ENCODE measurements around the gene ODAD2. TPM values are rescaled to one million over a fixed set of nuclear protein-coding genes. Genes with fewer than 3 reads are reported as not detected.

Gene ODAD2
- 0.40 and 0.52 TPM in 2 replicates for total RNA-seq
- 0.76 and 0.86 TPM in 2 replicates for polyA plus RNA-seq

- WGBS (ENCODE audit: low lambda C conversion rate, missing lambda C conversion rate), result 3% methylated on average over 18 of the region's 30 CpGs
- H3K27ac ChIP-seq, result peak within 1 kb of the TSS; percentile 0
- no peak for DNase-seq (ENCODE audit: low spot score)
Observed at GRCh38 chr10:27998954-27999275, at the start of gene ODAD2. TSS of gene ODAD2 (minus strand) at chr10:27999079. CDS start at chr10:27995142, 3,937 bp downstream.

GRCh38 chr10:28047061-28047460 lies 48.2 kb upstream of the ODAD2 start:
- Histone ChIP-seq H3K9me2 (replicated peaks; ENCODE audit: insufficient read depth) (no peaks in the 10 kb centered on the region), H4K20me1 (ENCODE audit: insufficient read depth, poor library complexity, severe bottlenecking) (no peaks in the 10 kb centered on the region), H3K9me3 (ENCODE audit: low read depth) (no peaks in the 10 kb centered on the region), H2AFZ (no peak overlapping the region), H3K79me2 (no peaks in the 10 kb centered on the region), H3K36me3 (replicated peaks; ENCODE audit: insufficient read depth, low read depth) (no peaks in the 10 kb centered on the region), H3K4me3 (no peak overlapping the region), H3K4me1 (ENCODE audit: insufficient read depth) (no peaks in the 10 kb centered on the region), H3K27me3 (no peaks in the 10 kb centered on the region), H3K27ac (no peak overlapping the region), H3K4me2 (no peak overlapping the region)
- 70% methylated on average over 4 of the region's 4 CpGs for WGBS (ENCODE audit: low lambda C conversion rate, missing lambda C conversion rate)
- no peak for TF ChIP-seq EZH2phosphoT487 (IDR thresholded peaks at IDR 0.05; ENCODE audit: low read depth, severe bottlenecking, unreplicated experiment)
- TF ChIP-seq EZH2 (IDR thresholded peaks at IDR 0.05; ENCODE audit: borderline replicate concordance), result no peak
- no peak for TF ChIP-seq CTCF (IDR thresholded peaks at IDR 0.05; ENCODE audit: poor library complexity)
- no peak for DNase-seq (ENCODE audit: low spot score)

More at GRCh38 chr10:27998954-27999275, at the start of gene ODAD2:
- no peaks in the 10 kb centered on the region for H3K79me2 ChIP-seq
- H3K9me2 ChIP-seq (replicated peaks; ENCODE audit: insufficient read depth), result no peaks in the 10 kb centered on the region
- TF ChIP-seq CTCF (IDR thresholded peaks at IDR 0.05; ENCODE audit: poor library complexity) (no peak), EZH2 (IDR thresholded peaks at IDR 0.05; ENCODE audit: borderline replicate concordance) (peak; percentile 49), EZH2phosphoT487 (IDR thresholded peaks at IDR 0.05; ENCODE audit: low read depth, severe bottlenecking, unreplicated experiment) (no peak)
- peak within 1 kb of the TSS; percentile 76 for H2AFZ ChIP-seq
- H3K4me2 ChIP-seq, result peak within 1 kb of the TSS; percentile 90
- no peaks in the 10 kb centered on the region for H3K9me3 ChIP-seq (ENCODE audit: low read depth)
- no peaks in the 10 kb centered on the region for H4K20me1 ChIP-seq (ENCODE audit: insufficient read depth, poor library complexity, severe bottlenecking)
- H3K4me1 ChIP-seq (ENCODE audit: insufficient read depth), result no peaks in the 10 kb centered on the region
- H3K36me3 ChIP-seq (replicated peaks; ENCODE audit: insufficient read depth, low read depth), result no peaks in the 10 kb centered on the region
- peak within 1 kb of the TSS; percentile 49 for H3K4me3 ChIP-seq
- H3K27me3 ChIP-seq, result peaks cover 59% of the 10 kb centered on the region

- 60% methylated on average over 3 of the region's 3 CpGs for WGBS (ENCODE audit: low lambda C conversion rate, missing lambda C conversion rate)
- no peak overlapping the region for H3K4me2 ChIP-seq
- TF ChIP-seq EZH2 (IDR thresholded peaks at IDR 0.05; ENCODE audit: borderline replicate concordance) (no peak), EZH2phosphoT487 (IDR thresholded peaks at IDR 0.05; ENCODE audit: low read depth, severe bottlenecking, unreplicated experiment) (no peak), CTCF (IDR thresholded peaks at IDR 0.05; ENCODE audit: poor library complexity) (no peak)
Observed at GRCh38 chr10:28046579-28046978, 47.7 kb upstream of the ODAD2 start.

GRCh38 chr10:28043941-28044340 lies 45.1 kb upstream of the ODAD2 start:
- no peak for DNase-seq (ENCODE audit: low spot score)
- H4K20me1 ChIP-seq (ENCODE audit: insufficient read depth, poor library complexity, severe bottlenecking), result no peaks in the 10 kb centered on the region
- no peak overlapping the region for H3K27ac ChIP-seq
- H3K9me3 ChIP-seq (ENCODE audit: low read depth), result no peaks in the 10 kb centered on the region
- no peaks in the 10 kb centered on the region for H3K9me2 ChIP-seq (replicated peaks; ENCODE audit: insufficient read depth)
- no peak overlapping the region for H2AFZ ChIP-seq
- no peaks in the 10 kb centered on the region for H3K79me2 ChIP-seq
- H3K36me3 ChIP-seq (replicated peaks; ENCODE audit: insufficient read depth, low read depth), result no peaks in the 10 kb centered on the region
- no peak for TF ChIP-seq EZH2phosphoT487 (IDR thresholded peaks at IDR 0.05; ENCODE audit: low read depth, severe bottlenecking, unreplicated experiment)
- no peak for TF ChIP-seq EZH2 (IDR thresholded peaks at IDR 0.05; ENCODE audit: borderline replicate concordance)
- no peak for TF ChIP-seq CTCF (IDR thresholded peaks at IDR 0.05; ENCODE audit: poor library complexity)
- 92% methylated on average over 1 of the region's 1 CpG for WGBS (ENCODE audit: low lambda C conversion rate, missing lambda C conversion rate)
- no peaks in the 10 kb centered on the region for H3K4me1 ChIP-seq (ENCODE audit: insufficient read depth)
- H3K4me3 ChIP-seq, result no peak overlapping the region
- no peaks in the 10 kb centered on the region for H3K27me3 ChIP-seq
- no peak overlapping the region for H3K4me2 ChIP-seq

More at GRCh38 chr10:28046579-28046978, 47.7 kb upstream of the ODAD2 start:
- no peaks in the 10 kb centered on the region for H3K4me1 ChIP-seq (ENCODE audit: insufficient read depth)
- H3K36me3 ChIP-seq (replicated peaks; ENCODE audit: insufficient read depth, low read depth), result no peaks in the 10 kb centered on the region
- H3K9me2 ChIP-seq (replicated peaks; ENCODE audit: insufficient read depth), result no peaks in the 10 kb centered on the region
- H3K79me2 ChIP-seq, result no peaks in the 10 kb centered on the region
- no peak overlapping the region for H3K27ac ChIP-seq
- no peak overlapping the region for H3K4me3 ChIP-seq
- no peak overlapping the region for H2AFZ ChIP-seq
- no peaks in the 10 kb centered on the region for H4K20me1 ChIP-seq (ENCODE audit: insufficient read depth, poor library complexity, severe bottlenecking)
- no peaks in the 10 kb centered on the region for H3K9me3 ChIP-seq (ENCODE audit: low read depth)
- no peak for DNase-seq (ENCODE audit: low spot score)
- H3K27me3 ChIP-seq, result no peaks in the 10 kb centered on the region

Measured in hepatocyte (in vitro differentiated cells).